ENCODE measurements around the gene NYAP2. TPM values are rescaled to one million over a fixed set of nuclear protein-coding genes. Genes with fewer than 3 reads are reported as not detected.

Gene NYAP2
- total RNA-seq, 1 experiment from 2014 or later = not detected

GRCh38 chr2:225616848-225617247 lies 217.3 kb downstream of the NYAP2 start (continued):
- no peak for TF ChIP-seq CTCF (IDR thresholded peaks at IDR 0.05 in 2 of 3, conservative IDR thresholded peaks at IDR 0.05 in 1 of 3; ENCODE audit: borderline replicate concordance in 1 of 3, insufficient read depth in 1 of 3, low read depth in 2 of 3, low read length in 2 of 3)
- no peak for TF ChIP-seq ELF1 (IDR thresholded peaks at IDR 0.05; ENCODE audit: borderline replicate concordance, low read depth)
- no peak for TF ChIP-seq POLR2A (IDR thresholded peaks at IDR 0.05; ENCODE audit: borderline replicate concordance, extremely low read depth, insufficient read depth, insufficient read length)

GRCh38 chr2:225620227-225620626 lies 220.7 kb downstream of the NYAP2 start:
- Histone ChIP-seq H3K9me2 (ENCODE audit: insufficient read depth) (no peaks in the 10 kb centered on the region), H4K20me1 (ENCODE audit: insufficient read depth) (no peaks in the 10 kb centered on the region), H3K4me2 (ENCODE audit: low read length) (no peak overlapping the region), H3K79me2 (ENCODE audit: insufficient read depth, low read length) (no peaks in the 10 kb centered on the region), H3K9ac (ENCODE audit: low read length) (no peak overlapping the region), H3K4me1 (ENCODE audit: control insufficient read depth in 1 of 2, insufficient read depth in 2 of 2, low read length in 2 of 2) (no peaks in the 10 kb centered on the region), H3K4me3 (replicated peaks in 1 of 2; ENCODE audit: low read depth in 1 of 2, low read length in 2 of 2) (no peak overlapping the region), H3K36me3 (ENCODE audit: control insufficient read depth in 1 of 2, insufficient read depth in 2 of 2, low read length in 2 of 2) (no peaks in the 10 kb centered on the region), H3K9me3 (ENCODE audit: control insufficient read depth in 1 of 2, insufficient read depth in 1 of 2, low read depth in 1 of 2, low read length in 2 of 2) (no peaks in the 10 kb centered on the region), H3K27me3 (ENCODE audit: insufficient read depth, low read length) (no peaks in the 10 kb centered on the region), H3K27ac (ENCODE audit: low read depth, low read length) (no peak overlapping the region), H2AFZ (ENCODE audit: low read depth, low read length, poor library complexity, severe bottlenecking) (no peak overlapping the region)
- DNase-seq (ENCODE audit: low read depth, low spot score) (no peak), ATAC-seq (no peak)
- POLR2A ChIA-PET = no interaction called here
- intact Hi-C loops (cut with micrococcal nuclease) = no loop called here
- no TSS peak for BruUV-seq (replicated peaks)
- TF ChIP-seq REST (IDR thresholded peaks at IDR 0.05; ENCODE audit: low read depth) (no peak), CTCF (IDR thresholded peaks at IDR 0.05 in 2 of 3, conservative IDR thresholded peaks at IDR 0.05 in 1 of 3; ENCODE audit: borderline replicate concordance in 1 of 3, insufficient read depth in 1 of 3, low read depth in 2 of 3, low read length in 2 of 3) (no peak)
- RAD21 ChIA-PET (ENCODE audit: low non-redundant PET in 1 of 2, low total read pairs in 2 of 2, uncharacterized antibody in 2 of 2, unreplicated experiment in 2 of 2) = no interaction called here
- CTCF ChIA-PET = no interaction called here

Data from HCT116 (cell line).